Temporal lobe (tissue), 2 donors: ENCODE results near the gene ODAD3. TPM values are rescaled to one million over a fixed set of nuclear protein-coding genes. Genes with fewer than 3 reads are reported as not detected.

Experiments used
- small RNA-seq: library from RNA; depleted of rRNA; stranded (forward); fragments of <200 nt; gene quantifications from one replicate; pipeline ENCODE3, GENCODE V24; 2014; ENCODE audit warnings: low replicate concordance
- total RNA-seq: library from RNA; depleted of rRNA; stranded (reverse); fragments of >200 nt; gene quantifications from one replicate; pipeline ENCODE4 v1.2.3, GENCODE V29; 2014

Gene ODAD3
- total RNA-seq, 1 donor from 2014 or later: 0.49 TPM

Small RNA genes lying within 50 kb of the gene (small RNA-seq; reads per million reads assigned to genes)
- not detected for gene RF00019

Other genes with a start within 250 kb of the ODAD3 start
- gene KANK2, start 237.6 kb downstream of the ODAD3 start, total RNA-seq: 9.3 TPM
- gene ANGPTL8, start 195.5 kb downstream of the ODAD3 start, total RNA-seq: not detected
- gene DOCK6, start 172.6 kb downstream of the ODAD3 start, total RNA-seq: 2.5 TPM
- not detected for gene TSPAN16, start 139.0 kb downstream of the ODAD3 start, total RNA-seq
- gene RAB3D, start 95.5 kb downstream of the ODAD3 start, total RNA-seq: 12.0 TPM
- 33.7 TPM for gene TMEM205, start 88.9 kb downstream of the ODAD3 start, total RNA-seq
- 3.2 TPM for gene CCDC159, start 88.6 kb downstream of the ODAD3 start, total RNA-seq
- gene PLPPR2, start 79.7 kb downstream of the ODAD3 start, total RNA-seq: 47.2 TPM
- gene SWSAP1, start 60.5 kb downstream of the ODAD3 start, total RNA-seq: 0.25 TPM
- 2.7 TPM for gene EPOR, start 50.8 kb downstream of the ODAD3 start, total RNA-seq
- 0.25 TPM for gene RGL3, start 15.8 kb downstream of the ODAD3 start, total RNA-seq
- 47.5 TPM for gene PRKCSH, start 514 bp upstream of the ODAD3 start, total RNA-seq
- 132 TPM for gene ELAVL3, start 45.9 kb upstream of the ODAD3 start, total RNA-seq
- 9.3 TPM for gene ZNF653, start 70.7 kb upstream of the ODAD3 start, total RNA-seq
- gene ECSIT, start 94.0 kb upstream of the ODAD3 start, total RNA-seq: 26.3 TPM
- gene CNN1, start 103.7 kb upstream of the ODAD3 start, total RNA-seq: 0.74 TPM
- 9.8 TPM for gene ELOF1, start 124.1 kb upstream of the ODAD3 start, total RNA-seq
- 0.25 TPM for gene ACP5, start 142.5 kb upstream of the ODAD3 start, total RNA-seq
- gene ZNF627, start 162.4 kb upstream of the ODAD3 start, total RNA-seq: 60.0 TPM